ENCODE measurements around the gene SNX27.
"Not testable (repeated sequence)": the region's sequence is repeated elsewhere in the genome, so short reads cannot be mapped to it uniquely, and the experiment has no call there.

SNX27 gene

DNA sequence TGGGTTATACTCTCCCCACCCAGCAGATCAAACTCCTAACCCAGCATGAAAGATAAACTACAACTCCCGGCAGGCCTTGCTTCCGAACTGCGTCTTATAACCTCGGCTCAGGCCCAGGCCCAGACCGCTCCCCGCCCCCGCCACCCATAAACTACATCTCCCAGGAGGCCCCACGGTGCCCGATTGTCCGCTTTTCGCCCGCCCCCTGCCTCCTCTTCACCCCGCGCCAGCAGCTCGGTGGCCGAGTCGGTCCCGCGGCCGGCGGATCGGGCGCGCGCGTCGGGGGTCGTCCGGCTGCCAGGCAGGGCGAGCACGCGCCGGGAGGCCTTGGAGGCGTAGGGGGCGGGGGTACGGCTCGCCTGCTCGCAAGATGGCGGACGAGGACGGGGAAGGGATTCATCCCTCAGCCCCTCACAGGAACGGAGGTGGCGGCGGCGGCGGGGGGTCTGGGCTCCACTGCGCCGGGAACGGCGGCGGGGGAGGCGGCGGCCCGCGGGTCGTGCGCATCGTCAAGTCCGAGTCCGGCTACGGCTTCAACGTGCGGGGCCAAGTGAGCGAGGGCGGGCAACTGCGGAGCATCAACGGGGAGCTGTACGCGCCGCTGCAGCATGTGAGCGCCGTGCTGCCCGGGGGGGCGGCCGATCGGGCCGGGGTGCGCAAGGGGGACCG is at the start of gene SNX27:
Gene SNX27, plus strand, starts transcription at position 219 of the 669 bp plus-strand sequence. Its CDS starts 152 bp downstream, at position 371.
- DNase-seq (ENCODE audit: low read depth in 2 of 2) = peak; percentile 73 to 80

DNA sequence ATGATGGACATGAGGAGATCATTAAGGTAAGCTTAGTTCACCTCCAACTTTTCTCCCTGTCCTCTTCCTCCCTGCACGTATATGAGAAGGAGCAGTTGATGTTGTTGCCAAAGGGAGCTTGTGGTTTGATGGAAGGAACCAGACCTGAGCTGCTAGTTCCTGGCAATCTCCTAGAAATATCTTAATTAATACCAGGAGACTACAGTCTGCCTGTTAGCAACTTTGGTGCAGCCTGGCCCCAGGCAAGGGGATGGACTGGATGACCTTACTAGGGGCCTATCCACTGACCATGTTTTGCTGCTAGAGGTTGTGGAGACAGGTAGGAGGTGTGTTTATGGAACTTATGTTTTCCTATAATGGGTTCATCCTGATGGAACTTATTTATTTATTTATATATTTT is 49.2 kb upstream of the SNX27 start:
- no peak for DNase-seq (ENCODE audit: low read depth in 2 of 2)

DNA sequence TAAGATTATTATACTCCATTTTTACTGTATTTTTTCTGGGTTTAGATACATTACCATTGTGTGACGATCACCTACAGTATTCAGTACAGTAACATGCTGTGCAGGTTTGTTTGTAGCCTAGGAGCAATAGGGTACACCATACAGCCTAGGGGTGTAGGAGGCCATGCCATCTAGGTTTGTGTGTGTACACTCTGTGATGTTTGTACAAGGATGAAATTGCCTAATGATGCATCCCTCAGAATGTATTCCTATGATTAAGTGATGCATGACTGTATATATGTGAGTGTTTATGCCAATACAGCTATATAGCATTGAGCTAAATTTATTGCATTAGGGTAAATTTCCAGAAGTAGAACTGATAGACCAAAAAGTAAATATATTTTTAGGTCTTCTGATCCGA is 48.5 kb upstream of the SNX27 start:
- DNase-seq (ENCODE audit: low read depth in 2 of 2) = no peak

DNA sequence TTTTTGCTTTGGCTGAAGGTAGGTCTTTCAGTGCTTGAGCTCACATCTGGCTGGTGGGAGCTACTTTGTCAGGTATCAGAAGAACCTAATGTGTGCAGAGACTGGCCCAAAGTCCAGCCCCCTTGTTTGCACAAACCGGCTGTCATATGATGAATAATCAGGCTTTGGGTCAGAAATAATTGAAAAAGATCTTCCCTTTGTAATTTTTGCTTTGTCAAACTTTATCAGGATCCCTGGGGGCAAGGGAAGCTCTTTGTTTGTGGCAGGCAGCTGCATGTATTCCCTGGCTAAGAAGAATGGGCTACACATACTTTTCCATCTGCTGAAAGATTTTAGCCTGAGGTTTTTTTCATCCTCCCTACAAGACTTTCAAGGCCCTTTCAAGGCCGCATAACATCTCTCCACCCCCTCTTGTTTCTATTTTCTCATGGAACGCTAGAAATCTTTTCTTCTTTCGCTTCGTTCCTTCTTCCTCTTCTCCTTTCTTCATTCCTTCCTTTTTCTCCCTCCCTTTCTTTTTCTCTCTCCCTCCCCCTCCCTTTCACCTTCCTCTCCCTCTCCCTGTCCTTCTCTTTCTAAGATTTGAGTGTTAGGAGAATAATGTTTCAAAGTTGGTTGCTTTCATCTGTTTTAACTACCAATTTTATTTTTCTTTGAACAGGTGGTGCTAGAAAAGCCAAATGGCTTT is 46.2 kb upstream of the SNX27 start:
- no peak for DNase-seq (ENCODE audit: low read depth in 2 of 2)

DNA sequence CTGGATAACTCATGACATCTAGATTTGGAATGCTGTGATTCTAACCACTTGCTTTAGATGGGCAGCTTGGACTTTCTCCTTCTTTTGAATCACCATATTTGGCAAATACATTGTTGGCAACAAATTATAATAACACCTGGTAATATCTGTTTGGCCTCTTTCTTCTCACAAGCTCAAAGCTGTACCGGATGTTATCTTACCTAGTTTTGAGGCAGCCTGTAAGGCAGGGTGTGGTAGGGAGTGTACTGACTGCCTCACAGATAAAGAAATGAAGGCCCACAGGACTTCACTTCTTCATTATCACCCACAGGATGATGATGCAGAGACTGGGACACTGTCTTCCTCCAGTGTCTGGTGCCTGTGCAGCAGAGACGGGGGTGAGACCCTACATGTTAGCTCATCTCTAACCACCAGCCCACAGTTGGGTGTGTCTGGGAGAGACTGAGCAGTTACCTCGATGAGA is 43.2 kb upstream of the SNX27 start:
- peak in 1 of 2 donors; percentile 9 for DNase-seq (ENCODE audit: low read depth in 2 of 2)

DNA sequence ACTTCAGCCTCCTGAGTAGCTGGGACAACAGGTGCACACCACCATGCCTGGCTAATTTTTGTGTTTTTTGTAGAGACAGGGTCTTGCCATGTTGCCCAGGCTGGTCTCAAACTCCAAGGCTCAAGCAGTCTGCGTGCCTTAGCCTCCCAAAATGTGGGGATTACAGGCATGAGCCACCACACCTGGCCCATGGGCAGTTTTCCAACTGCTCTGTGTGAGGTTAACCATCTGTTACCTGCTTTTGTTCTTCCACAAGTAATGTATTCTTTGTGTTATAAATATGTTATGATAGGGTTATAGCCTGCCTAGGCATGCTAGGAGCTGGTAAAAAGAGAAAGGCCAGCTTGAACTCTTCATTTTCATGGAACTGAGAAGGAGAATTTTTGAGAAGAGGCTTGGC is 41.0 kb upstream of the SNX27 start:
- no peak for DNase-seq (ENCODE audit: low read depth in 2 of 2)

DNA sequence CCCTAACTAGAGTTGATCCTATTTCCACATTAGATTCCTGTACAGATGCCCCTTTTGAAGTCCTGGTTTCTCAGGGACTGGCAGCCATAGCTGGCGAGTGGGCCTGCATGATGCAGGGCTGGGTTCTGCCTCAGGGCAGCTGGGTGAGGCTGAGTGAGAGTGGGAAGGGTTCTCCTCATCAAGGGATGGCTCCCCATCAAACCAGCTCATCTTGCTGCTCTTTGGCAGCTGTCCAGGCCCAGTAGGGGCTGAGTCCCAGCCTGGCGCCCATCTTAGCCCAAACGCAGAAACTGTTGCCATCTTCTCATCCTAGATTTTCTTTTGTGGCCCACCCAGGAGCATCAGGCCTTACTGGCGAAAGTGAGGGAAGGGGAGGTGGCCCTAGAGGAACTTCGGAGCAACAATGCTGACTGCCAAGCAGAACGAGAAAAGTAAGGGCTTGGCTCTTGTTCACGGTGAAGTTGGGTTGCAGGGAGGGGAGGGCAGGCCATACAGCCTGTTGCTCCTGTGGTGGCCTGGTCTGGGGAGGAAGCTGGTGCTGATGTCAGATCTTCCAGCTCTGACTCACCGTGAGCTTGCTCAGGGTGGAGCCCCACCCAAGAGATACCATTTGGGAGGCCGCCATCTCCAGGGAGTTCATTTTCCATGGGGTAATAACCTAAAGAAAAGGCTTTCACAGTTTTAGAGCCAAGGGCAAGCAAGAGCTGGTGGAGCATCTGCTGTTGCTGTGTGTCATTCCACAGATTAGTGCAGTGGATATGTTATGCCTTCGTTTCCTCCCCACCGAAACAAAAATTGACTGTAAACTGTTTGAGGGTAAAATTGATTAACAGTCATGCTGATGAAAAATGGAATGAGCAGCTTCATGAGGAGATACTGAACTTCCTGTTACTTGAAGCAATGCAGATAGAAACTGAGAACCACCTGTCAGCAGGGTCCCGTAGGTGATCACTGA is 37.0 kb upstream of the SNX27 start:
- no peak for DNase-seq (ENCODE audit: low read depth in 2 of 2)

DNA sequence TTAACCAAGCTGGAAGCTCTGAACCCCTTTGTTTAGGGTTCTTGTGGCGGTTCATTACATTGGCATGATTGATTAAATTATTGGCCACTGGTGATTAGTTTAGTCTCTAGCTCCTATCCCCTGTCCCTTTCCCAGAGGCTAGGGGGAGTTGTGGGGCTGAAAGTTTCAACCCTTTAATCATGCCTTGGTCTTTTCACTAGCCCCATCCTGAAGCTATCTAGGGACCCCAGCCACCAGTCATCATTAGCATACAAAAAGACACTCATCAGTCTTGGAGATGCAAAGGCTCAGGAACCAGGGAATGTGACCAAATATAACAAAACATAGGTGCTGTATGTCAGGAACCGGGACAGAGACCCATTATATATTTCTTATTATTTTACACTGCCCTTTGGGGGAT is 34.7 kb upstream of the SNX27 start:
- no peak for DNase-seq (ENCODE audit: low read depth in 2 of 2)

DNA sequence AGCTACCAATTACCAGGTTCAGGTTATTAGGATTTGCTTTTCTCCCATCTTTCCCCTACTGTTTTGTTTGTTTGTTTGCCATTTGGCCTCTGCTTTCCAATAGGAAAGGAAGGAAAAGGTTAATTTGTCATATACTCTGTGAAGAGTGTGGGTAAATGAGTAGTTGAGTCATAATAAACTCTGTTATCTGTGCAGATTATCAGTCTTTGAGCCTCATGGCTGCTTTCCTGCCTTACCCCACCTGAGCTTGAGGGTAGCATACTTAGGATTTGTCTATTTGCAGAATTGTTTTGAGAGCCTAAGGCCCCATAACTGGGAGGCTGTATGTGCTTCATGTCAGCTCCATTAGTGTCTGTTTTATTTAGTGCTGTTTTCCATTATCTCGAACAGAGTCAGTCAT is 32.9 kb upstream of the SNX27 start:
- no peak for DNase-seq (ENCODE audit: low read depth in 2 of 2)

DNA sequence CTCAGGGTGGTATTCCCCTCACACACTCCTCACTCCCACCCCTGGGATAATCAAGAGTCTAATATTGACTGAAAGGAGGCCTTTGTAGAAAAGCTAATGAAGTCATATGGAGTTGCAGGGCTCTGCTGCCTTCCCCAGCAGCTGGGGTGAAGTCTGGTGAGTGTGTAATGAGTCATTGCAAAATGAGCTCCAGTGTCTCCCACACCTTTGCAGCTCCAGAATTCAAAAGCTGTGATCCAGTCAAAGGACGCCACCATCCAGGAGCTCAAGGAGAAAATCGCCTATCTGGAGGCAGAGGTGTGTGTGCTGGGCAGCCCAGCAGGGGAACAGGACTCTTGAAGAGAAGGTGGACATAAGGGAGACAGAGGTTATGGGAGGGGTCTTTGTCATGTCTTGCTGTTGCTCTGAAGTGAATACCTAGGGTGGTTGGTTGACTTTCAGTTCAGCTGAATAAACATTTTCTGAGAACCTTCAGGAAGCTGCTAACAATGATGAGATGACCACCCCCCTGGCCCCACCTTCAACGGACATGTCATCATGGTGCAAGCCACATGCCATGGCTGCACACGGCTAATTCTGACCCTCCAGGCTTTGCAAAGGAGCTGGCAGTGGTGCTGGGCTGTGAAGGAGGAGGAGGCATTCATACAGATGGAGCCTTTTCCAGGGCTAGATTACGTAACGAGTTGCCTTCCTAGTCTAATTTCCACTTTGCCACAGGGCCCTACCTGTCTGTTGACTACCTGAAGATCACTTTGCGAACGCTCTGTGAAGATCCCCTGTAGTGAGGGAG is 32.2 kb upstream of the SNX27 start:
- no peak for DNase-seq (ENCODE audit: low read depth in 2 of 2)

DNA sequence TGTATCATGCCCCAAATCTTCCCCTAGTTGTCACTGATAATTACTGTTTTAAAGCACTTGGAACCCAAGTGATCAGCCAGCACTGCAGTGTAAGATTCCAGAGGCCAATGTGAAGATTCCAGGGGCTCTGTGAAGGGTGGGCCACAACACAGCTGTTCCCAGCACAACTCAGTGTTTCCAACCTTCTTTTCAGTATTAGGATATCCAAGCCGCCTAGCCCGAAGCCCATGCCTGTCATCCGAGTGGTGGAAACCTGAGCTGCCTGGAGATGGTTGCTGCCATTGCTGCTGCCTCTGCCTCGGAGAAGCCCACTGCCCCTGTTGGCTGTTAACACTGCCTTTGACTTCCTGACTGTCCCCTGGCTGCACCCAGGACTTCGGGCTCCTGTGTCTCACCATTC is 30.4 kb upstream of the SNX27 start:
- no peak for DNase-seq (ENCODE audit: low read depth in 2 of 2)

DNA sequence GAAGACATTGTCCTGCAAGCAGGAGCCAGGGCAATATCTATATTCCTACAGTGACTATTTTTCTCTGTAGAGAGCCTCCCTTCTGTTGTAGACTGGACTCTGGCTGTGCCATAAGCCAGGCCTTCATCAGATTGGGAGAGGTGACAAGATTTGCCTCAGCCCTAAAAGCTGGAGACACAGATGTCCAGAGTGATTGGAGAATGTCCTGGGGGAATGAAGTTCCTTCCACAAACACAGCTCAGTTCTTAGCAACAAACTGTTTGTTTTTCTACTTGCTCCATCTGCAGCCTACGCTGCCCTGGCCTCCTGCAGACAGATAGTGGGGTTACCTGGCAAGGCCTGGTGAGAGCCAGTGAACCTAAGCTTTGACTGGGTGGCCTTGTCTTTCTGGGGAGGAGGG is 29.9 kb upstream of the SNX27 start:
- DNase-seq (ENCODE audit: low read depth in 2 of 2) = no peak

DNA sequence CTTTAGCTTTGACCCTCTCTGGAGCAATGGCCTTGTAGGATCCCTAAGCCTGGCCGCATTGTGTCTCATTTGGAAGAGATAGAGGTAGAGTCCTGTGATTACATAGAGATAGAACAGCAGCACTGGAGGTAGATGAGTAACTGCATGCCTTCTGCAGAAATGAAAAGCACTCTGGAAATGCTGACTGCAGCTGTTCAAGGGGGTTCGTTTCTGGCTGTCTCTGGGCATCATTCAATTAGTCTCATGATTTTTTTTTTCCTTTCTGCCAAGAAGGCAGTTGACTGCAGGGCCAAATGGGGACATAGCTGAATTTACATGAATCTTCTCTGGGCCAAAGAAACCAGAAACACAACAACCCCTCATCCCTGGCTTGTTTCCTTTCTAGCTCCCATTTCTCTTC is 28.1 kb upstream of the SNX27 start:
- DNase-seq (ENCODE audit: low read depth in 2 of 2) = no peak

DNA sequence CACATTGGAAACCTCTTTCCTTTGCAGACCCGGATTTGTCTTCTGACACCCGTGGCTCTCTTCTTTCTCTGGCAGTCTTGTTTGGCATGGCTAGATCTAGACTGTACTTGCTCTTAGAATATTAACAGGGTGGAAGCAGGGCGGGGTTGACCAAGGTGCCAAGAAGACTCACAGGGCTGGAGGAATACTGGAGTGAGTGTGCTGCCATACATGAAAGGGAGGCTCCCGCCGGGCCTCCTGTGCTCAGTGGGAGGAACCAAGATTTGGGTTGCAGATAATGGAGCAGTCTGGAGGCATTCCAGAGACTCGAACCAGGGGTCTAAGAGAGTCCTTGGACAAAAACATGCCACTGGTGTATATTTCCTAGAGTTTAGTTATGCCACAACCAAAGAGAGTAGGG is 27.6 kb upstream of the SNX27 start:
- DNase-seq (ENCODE audit: low read depth in 2 of 2) = no peak

DNA sequence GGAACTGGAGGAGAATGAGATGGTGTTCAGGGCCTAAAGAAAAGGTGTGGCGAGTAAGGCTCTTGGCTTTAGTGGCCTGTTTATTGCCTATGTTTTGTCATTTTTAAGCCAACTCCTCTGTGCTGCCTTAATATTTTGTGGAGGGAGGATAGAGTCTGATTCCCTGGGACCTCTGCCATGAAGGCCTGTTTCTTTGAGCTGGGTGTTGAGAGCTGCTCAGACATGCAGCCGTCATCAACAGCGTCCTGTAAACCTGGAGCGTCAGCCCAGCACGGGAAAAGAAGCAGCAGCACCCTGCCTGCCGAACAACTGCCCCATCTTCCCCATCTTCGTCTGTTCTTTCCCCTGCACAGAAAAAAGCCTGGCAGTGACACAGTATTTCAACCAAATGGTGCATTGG is 27.1 kb upstream of the SNX27 start:
- DNase-seq (ENCODE audit: low read depth in 2 of 2) = no peak

DNA sequence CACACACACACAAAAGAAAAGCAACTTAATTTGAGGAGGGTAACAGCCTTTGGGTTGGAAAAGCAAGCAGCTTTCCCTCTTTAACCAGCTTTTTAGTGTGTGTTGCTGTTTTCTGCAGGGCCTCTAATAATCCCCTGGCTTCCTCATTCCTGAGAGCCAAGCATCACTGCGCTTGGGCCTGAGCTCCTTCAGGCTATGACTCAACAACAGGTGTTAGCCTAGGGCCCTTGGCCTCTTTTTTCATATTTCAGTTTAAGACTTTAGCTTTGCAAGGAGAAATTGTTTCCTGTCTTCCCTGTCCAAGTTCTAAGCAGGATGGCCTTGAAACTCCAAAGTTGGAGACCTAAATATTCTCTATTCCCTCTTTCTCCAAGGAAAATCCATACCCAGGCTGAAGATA is 26.2 kb upstream of the SNX27 start:
- DNase-seq (ENCODE audit: low read depth in 2 of 2) = no peak

DNA sequence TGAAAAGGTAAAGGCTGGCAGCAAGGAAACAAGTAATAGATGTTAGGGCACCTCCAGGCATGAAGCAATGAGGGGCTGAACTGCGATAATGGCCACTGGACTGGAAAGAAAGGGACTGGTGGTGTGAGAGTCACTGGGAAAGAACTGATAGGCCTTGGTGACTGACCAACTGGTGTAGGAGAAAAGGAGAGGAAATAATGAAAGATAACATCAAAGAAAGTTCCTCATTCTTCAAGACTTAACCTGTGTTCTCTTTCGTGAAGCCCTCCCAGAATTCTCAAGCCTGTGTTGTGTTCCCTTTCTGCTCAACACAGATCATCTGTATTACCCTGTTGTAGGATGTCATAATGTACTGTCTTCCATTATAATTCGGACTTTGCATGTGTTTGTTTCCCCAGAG is 20.9 kb upstream of the SNX27 start:
- no peak for DNase-seq (ENCODE audit: low read depth in 2 of 2)

DNA sequence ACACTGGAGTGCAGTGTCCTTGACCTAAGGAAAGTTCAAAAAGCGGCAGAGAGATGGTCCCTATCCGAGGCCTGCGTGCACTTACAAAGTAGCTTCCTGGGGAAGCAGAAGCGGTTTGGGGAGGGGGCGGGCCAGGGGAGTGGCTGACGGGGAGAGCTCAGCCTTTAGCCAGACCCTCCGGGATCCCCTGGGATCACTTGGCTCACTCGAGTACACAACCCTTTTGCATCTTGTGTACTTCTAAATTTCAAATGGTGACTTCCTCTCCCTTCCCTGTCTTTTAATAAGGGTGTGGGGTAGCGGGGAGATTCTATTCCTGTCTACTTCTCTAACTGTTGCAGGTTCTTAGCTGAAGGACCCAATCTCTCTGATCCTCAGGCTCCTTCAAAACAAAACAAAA is 18.1 kb upstream of the SNX27 start:
- DNase-seq (ENCODE audit: low read depth in 2 of 2) = no peak

DNA sequence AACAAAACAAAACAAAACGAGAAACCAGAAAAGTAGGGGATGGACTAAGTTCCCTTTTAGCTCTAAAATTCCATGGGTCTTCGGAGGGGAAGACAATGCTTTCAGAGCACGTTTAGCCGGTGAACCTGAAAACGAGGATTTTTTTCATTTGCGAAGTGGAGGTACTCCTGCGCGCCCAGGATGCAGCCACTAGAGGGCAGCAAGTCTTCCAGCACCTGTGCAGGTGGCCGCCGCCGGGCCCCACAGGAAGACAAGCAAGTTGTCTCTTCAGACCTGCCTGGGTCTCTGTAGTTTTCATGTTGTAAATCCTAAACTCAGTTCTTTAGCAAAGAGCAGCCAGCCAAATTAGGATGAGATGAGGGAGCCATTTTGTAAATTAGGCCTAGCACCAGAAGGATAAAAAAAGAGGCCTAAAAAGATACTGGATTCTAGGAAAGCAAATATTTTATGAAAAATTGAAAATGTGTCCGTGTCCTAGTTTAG is 17.7 kb upstream of the SNX27 start:
- peak; percentile 52 to 67 for DNase-seq (ENCODE audit: low read depth in 2 of 2)

DNA sequence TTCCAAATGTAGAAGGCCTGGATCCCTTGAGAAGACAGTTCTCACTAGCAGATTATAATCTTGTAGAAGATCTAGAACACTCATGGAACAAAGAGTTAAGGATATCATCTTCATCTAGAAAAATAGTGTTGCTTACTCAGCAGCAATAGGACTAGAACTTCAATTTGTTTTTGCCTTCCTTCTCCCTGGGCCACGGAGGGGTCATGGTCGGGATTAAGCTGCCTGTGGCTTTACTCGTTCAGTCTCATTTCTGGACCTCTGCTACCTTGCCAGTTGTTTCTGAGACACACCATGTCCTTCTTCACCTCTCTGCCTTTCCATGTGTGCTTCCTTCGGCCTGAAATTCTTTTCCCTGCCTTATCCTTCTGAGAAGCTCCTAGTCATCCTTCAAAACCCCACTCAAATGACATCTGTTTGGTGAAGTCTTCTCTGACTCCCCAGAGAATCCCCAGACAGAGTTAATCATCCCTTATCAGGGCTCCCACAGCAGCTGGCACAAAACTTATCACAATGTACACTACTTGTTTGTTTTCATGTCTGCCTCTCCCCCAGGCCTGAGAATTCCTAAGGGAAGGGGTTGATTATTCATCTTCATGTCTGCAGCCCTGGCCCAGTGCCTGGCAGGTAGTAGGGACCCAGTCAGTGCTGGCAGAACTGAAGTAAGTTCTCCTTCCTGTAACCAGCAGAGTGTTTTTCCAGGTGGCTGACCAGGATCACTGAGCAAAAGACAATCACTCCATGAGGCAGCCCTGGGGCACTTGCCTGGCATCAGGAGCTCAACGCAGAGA is 15.5 kb upstream of the SNX27 start:
- no peak for DNase-seq (ENCODE audit: low read depth in 2 of 2)

DNA sequence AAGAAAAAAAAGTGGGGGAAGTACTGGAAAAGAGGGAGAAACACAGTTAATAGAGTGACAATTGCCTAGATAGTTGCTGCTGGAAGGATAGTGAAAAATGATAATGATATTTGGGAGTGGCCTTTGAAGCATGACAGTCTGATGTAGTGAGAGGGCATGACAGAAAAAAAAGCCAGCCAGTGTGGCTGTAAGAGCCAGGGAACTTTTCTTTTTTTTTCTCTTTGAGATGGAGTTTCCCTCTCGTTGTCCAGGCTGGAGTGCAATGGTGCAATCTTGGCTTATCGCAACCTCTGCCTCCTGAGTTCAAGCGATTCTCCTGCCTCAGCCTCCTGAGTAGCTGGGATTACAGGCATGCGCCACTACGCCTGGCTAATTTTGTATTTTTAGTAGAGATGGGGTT is 9.3 kb upstream of the SNX27 start:
- DNase-seq (ENCODE audit: low read depth in 2 of 2) = not testable (repeated sequence)

Data from stimulated activated CD8-positive, alpha-beta memory T cell treated with anti-CD3 and anti-CD28 coated beads, Interleukin-15, amount 100 ng/mL, for 4 hours (primary cell).